Esophagus muscularis mucosa (tissue), 4 donors: Measurements from ENCODE around the gene PABPC1L2A. TPM values are rescaled to one million over a fixed set of nuclear protein-coding genes. Genes with fewer than 3 reads are reported as not detected.
A peak's percentile ranks its signal among the peaks of the same experiment; 100 is the strongest.
"Not testable (repeated sequence)": the region's sequence is repeated elsewhere in the genome, so short reads cannot be mapped to it uniquely, and the experiment has no call there.

Experiments used
- DNase-seq: peaks from one replicate; pipeline ENCODE4 v3.0.0-alpha.2; 2017; ENCODE audit errors: extremely low spot score
- H3K27ac ChIP-seq, 4 donors: fragments of 200-600 bp; sonication (generic); replicated peaks in 1 of 4; 1 replicate in 3 of 4; 2 replicates in 1 of 4; pipeline ENCODE4 v1.5.1; 2016 to 2019; ENCODE audit warnings: mild to moderate bottlenecking in 1 of 4
- H3K27me3 ChIP-seq, 4 donors: fragments of 200-600 bp; sonication (generic); one replicate each; pipeline versions ENCODE4 v1.5.1 to v1.6.0; 2016 to 2019
- H3K36me3 ChIP-seq, 4 donors: fragments of 200-600 bp; sonication (generic); one replicate each; pipeline ENCODE4 v1.5.1; 2016 to 2019
- H3K4me1 ChIP-seq, 4 donors: fragments of 200-600 bp; sonication (generic); one replicate each; pipeline ENCODE4 v1.5.1; 2016 to 2019
- H3K4me3 ChIP-seq, 4 donors: fragments of 200-600 bp; sonication (generic); 1 replicate in 2 of 4; 2 replicates in 2 of 4; pipeline ENCODE4 v1.5.1; 2016 to 2019; ENCODE audit warnings: mild to moderate bottlenecking in 4 of 4, moderate library complexity in 1 of 4
- H3K9me3 ChIP-seq, 4 donors: fragments of 200-600 bp; sonication (generic); 1 replicate in 3 of 4; 2 replicates in 1 of 4; pipeline ENCODE4 v1.5.1; 2016 to 2019
- EP300 ChIP-seq: sonication (generic); formaldehyde crosslinking; IDR thresholded peaks from one replicate; pipeline ENCODE4 v1.6.1; 2017; ENCODE audit warnings: antibody characterized with exemption
- POLR2A ChIP-seq: fragments of 450-650 bp; IDR thresholded peaks from one replicate; pipeline ENCODE4 v1.6.1; 2017; ENCODE audit warnings: antibody characterized with exemption, moderate library complexity, mild to moderate bottlenecking, low read depth
- POLR2AphosphoS5 ChIP-seq, 2 donors: sonication (generic); formaldehyde crosslinking; IDR thresholded peaks; one replicate each; pipeline ENCODE4 v1.6.1; 2017; ENCODE audit warnings: antibody characterized with exemption in 2 of 2
- WGBS: methylation state at CpG from one replicate; pipeline ENCODE4 v1.1.5; 2018; 5-methylcytosine and 5-hydroxymethylcytosine counted together
- intact Hi-C: fragments of 100-400 bp; cut with DNase I; formaldehyde crosslinking; loops from one replicate; pipeline ENCODE4 v1.15.1; 2023
- total RNA-seq, 4 donors: library from RNA; depleted of rRNA; stranded (reverse); fragments of >200 nt; gene quantifications; one replicate each; pipeline versions ENCODE4 v1.1.0 to v1.2.1, GENCODE V29; 2016
- TF ChIP-seq, protein P1 (sequence below), 3 experiments: fragments of 200-600 bp in 2 of 3; fragments of 450-650 bp in 1 of 3; sonication (generic) in 2 of 3; IDR thresholded peaks; one replicate each; pipeline ENCODE4 v1.5.1; 2017 to 2019; ENCODE audit warnings: antibody characterized with exemption in 3 of 3, mild to moderate bottlenecking in 2 of 3, moderate library complexity in 1 of 3

Gene PABPC1L2A
- under 1 TPM in 1 of 4 donors, not detected in 3; 0.17 TPM for total RNA-seq

DNA sequence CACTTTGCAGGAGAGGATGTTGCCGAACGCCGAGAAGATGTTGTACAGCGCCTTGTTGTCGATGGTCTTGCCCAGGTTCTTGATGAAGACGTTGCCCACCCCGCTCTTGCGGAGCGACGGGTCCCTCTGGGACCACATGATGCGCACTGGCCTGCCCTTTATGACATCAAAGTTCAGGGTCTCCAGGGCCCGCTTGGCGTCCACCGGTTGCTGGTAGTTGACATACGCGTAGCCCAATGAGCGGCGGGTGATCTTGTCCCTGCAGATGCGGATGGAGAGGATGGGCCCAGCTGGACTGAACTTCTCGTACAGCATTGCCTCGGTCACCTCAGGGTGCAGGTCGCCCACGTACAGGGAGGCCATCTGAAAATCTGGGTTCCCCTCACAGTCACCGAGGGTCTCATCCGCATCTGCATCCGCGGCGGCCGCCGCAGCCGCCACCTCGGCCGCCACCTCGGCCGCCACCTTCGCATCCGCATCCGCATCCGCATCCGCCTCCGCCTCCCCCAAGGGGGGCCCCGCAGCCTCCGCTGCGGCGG lies at the start of gene PABPC1L2A:
Gene PABPC1L2A (minus strand): TSS at position 489 of the 539 bp plus-strand sequence. CDS start 126 bp downstream, at position 363.
- intact Hi-C loops, H3K9me3 ChIP-seq, H3K4me3 ChIP-seq, H3K27ac ChIP-seq, H3K27me3 ChIP-seq, DNase-seq, H3K4me1 ChIP-seq, H3K36me3 ChIP-seq: not testable (repeated sequence)
- WGBS, result 80% methylated on average over 13 of the region's 45 CpGs

DNA sequence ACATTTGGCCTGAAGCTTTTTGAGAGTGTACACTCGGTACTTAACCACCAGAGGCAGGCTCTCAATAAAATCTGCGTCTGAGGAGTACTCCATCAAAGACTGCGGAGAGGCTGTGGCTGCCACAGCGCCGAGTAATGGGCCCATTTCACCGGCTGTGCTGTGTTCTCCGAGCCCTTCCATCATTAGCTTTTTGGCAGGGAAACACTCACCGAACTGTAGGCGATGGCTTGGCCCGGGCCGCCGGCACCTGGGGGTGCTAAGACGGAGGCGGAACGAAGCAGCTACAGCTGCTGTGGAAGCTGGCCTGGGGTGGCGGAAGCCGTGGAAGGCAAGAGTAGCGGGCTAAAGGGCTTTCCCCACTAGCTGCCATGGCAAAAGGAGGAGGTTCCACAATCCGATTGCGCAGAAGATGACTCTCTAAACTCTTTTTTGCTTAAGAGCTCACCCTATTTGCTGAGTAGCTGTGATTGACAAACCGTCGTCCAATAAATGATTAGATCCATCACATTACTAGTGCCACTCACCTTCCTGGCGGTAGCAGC lies 48.5 kb upstream of the PABPC1L2A start:
- Histone ChIP-seq H3K4me1 (no peaks in the 10 kb centered on the region), H3K9me3 (no peaks in the 10 kb centered on the region), H3K27ac (no peak overlapping the region), H3K36me3 (no peaks in the 10 kb centered on the region), H3K27me3 (no peaks in the 10 kb centered on the region), H3K4me3 (peak overlapping the region; percentile 24 to 44 (median 35))
- TF ChIP-seq POLR2A, result no peak
- TF ChIP-seq, protein P1, sequence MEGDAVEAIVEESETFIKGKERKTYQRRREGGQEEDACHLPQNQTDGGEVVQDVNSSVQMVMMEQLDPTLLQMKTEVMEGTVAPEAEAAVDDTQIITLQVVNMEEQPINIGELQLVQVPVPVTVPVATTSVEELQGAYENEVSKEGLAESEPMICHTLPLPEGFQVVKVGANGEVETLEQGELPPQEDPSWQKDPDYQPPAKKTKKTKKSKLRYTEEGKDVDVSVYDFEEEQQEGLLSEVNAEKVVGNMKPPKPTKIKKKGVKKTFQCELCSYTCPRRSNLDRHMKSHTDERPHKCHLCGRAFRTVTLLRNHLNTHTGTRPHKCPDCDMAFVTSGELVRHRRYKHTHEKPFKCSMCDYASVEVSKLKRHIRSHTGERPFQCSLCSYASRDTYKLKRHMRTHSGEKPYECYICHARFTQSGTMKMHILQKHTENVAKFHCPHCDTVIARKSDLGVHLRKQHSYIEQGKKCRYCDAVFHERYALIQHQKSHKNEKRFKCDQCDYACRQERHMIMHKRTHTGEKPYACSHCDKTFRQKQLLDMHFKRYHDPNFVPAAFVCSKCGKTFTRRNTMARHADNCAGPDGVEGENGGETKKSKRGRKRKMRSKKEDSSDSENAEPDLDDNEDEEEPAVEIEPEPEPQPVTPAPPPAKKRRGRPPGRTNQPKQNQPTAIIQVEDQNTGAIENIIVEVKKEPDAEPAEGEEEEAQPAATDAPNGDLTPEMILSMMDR (IDR thresholded peaks at IDR 0.05), result peak in 1 of 3 experiments; percentile 10
- TF ChIP-seq POLR2AphosphoS5 (IDR thresholded peaks at IDR 0.05), result no peak
- no peak for TF ChIP-seq EP300
- intact Hi-C loops, result no loop called here
- no peak for DNase-seq
- WGBS, result 54% methylated on average over 23 of the region's 23 CpGs

DNA sequence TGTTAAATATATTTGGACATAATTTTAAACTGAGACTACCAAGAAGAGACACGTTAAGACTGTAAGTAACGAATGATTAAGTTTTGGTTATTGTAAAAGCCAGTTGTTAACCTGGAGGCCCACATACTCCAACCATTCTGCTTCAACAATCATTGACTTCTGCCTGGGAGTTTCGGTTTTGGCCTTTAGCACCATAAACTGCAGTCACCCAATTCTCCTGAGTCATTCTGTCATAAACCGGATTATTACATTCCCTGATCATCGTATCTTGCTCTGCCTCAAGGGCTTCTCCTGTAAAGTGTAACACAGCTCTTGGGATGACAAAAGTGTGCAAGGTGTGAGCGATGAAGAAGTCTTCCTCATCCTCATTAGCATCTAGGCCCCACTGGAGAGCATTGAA lies 46.9 kb upstream of the PABPC1L2A start:
- Histone ChIP-seq H3K9me3 (no peaks in the 10 kb centered on the region), H3K27ac (no peak overlapping the region), H3K4me3 (no peak overlapping the region), H3K27me3 (no peaks in the 10 kb centered on the region), H3K36me3 (no peaks in the 10 kb centered on the region), H3K4me1 (no peaks in the 10 kb centered on the region)
- WGBS, result 80% methylated on average over 6 of the region's 6 CpGs
- DNase-seq, result no peak
- intact Hi-C loops, result no loop called here
- TF ChIP-seq, protein P1 (IDR thresholded peaks at IDR 0.05), result no peak
- TF ChIP-seq POLR2A (no peak), POLR2AphosphoS5 (IDR thresholded peaks at IDR 0.05) (no peak), EP300 (no peak)

DNA sequence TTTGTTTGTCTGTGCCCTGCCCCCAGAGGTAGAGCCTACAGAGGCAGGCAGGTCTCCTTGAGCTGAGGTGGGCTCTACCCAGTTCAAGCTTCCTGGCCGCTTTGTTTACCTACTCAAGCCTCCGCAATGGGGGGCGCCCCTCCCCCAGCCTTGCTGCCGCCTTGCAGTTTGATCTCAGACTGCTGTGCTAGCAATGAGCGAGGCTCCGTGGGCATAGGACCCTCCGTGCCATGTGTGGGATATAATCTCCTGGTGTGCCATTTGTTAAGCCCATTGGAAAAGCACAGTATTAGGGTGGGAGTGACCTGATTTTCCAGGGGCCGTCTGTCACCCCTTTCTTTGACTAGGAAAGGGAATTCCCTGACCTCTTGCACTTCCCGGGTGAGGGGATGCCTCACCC lies 20.2 kb upstream of the PABPC1L2A start:
- intact Hi-C loops, H3K27ac ChIP-seq, DNase-seq, H3K36me3 ChIP-seq, H3K9me3 ChIP-seq, H3K27me3 ChIP-seq, H3K4me1 ChIP-seq, H3K4me3 ChIP-seq: not testable (repeated sequence)
- WGBS, result 79% methylated on average over 9 of the region's 9 CpGs

DNA sequence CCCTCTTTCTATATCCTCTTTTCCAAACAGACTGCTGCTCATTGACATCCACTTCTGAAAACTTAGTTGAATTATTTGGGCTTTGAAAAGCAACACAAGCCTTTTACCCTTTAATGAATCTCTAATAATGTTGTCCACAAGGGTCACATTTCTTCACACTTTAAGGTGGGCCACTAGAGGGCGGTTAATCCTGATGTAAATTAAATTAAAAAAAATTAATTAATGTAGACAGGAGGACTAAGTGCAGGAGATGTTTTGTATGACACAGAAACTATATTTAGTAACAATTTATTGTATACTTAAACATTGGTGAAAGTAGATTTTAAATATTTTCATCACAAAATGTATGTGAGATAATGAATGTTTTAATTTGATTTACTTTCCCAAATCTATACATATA lies 7.5 kb upstream of the PABPC1L2A start:
- H3K36me3 ChIP-seq, H3K27ac ChIP-seq, H3K4me3 ChIP-seq, intact Hi-C loops, H3K27me3 ChIP-seq, DNase-seq, H3K4me1 ChIP-seq, H3K9me3 ChIP-seq: not testable (repeated sequence)
- WGBS, result 35% methylated on average over 1 of the region's 1 CpG

DNA sequence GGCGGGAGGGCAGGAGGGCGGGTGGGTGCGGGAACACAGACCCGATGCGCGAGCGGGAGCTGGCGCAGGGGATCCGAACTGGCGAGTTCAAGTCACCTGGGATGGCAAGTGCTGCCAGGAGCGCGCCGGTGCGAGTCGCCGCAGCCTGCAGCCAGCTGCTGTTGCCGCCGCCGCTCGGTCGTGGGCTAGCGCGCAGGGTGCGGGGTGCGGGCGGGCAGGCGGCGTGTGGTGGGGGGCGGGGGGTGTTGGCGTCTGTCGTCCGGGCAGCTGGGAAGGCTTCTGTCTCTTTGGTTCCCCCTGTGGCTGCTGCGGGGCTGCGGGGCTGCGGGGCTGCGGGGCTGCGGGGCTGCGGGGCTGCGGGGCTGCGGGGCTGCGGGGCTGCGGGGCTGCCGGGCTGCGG lies 572 bp upstream of the PABPC1L2A start:
- H3K27ac ChIP-seq, H3K4me3 ChIP-seq, H3K4me1 ChIP-seq, H3K36me3 ChIP-seq, H3K9me3 ChIP-seq, H3K27me3 ChIP-seq, DNase-seq, intact Hi-C loops: not testable (repeated sequence)
- WGBS, result no CpG with 5 or more reads among the region's 44 CpGs

DNA sequence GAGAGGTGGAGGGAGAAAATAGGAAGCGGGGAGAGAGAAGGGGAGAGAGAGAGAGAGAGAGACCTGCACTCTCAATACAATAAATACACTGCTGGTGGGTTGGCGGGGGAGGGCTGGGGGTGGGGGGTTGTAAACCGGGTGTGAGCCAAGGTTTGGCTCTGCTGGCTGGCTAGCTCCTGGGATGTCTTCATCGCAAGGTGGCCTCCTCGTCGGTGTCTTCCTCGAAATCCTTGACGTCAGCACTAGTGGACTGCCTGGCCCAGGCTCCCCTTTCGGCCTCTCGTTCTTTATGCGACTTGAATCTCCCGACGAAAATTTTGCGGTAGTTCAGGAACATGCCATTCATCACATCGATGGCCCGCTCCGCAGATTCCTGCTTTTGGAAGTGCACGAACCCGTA lies 715 bp downstream of the PABPC1L2A start:
- H3K4me3 ChIP-seq, H3K27ac ChIP-seq, H3K36me3 ChIP-seq, DNase-seq, H3K4me1 ChIP-seq, intact Hi-C loops, H3K9me3 ChIP-seq, H3K27me3 ChIP-seq: not testable (repeated sequence)
- no CpG with 5 or more reads among the region's 19 CpGs for WGBS
